Measurements from ENCODE around the gene SYNDIG1L. TPM values are rescaled to one million over a fixed set of nuclear protein-coding genes. Genes with fewer than 3 reads are reported as not detected.

SYNDIG1L gene
- total and polyA plus RNA-seq, 2 of the 4 experiments (the other 2 are of a cell fraction), result not detected

GRCh38 chr14:74475678-74476077 is 49.7 kb upstream of the SYNDIG1L start:
- Histone ChIP-seq H2BK15ac (ENCODE audit: low read depth, low read length) (no peak overlapping the region), H2BK20ac (ENCODE audit: low read depth, low read length) (no peak overlapping the region), H2AK5ac (ENCODE audit: low read depth, low read length) (no peak overlapping the region), H3K4me3 (ENCODE audit: insufficient read depth, low read depth, low read length) (no peak overlapping the region), H4K5ac (ENCODE audit: low read depth, low read length) (0 out of 2 replicates have a peak overlapping the region, but pooled peaks have one; percentile 34), H3K27ac (ENCODE audit: insufficient read depth, low read length) (no peak overlapping the region), H3K79me1 (ENCODE audit: low read depth in 1 of 2, low read length in 2 of 2) (no peaks in the 10 kb centered on the region), H3K18ac (ENCODE audit: low read depth, low read length) (no peak overlapping the region), H4K8ac (ENCODE audit: low read depth in 2 of 2, low read length in 2 of 2) (no peak overlapping the region), H3K4me2 (ENCODE audit: low read depth, low read length) (no peak overlapping the region), H3K4ac (ENCODE audit: low read depth, low read length) (0 out of 2 replicates have a peak overlapping the region, but pooled peaks have one; percentile 5), H4K91ac (ENCODE audit: insufficient read depth, low read depth, low read length) (no peak overlapping the region), H2AFZ (replicated peaks; ENCODE audit: low read length, poor library complexity) (no peak overlapping the region), H3K14ac (replicated peaks; ENCODE audit: low read depth, low read length) (no peak overlapping the region), H3K9me3 (ENCODE audit: control insufficient read depth, insufficient read depth, low read length) (no peaks in the 10 kb centered on the region), H3K27me3 (ENCODE audit: control insufficient read depth, insufficient read depth, low read length) (no peaks in the 10 kb centered on the region), H2BK120ac (ENCODE audit: low read depth, low read length) (no peak overlapping the region), H4K20me1 (ENCODE audit: insufficient read depth, low read length) (no peaks in the 10 kb centered on the region), H3K23ac (ENCODE audit: low read depth, low read length) (no peak overlapping the region), H3K9ac (ENCODE audit: low read depth, low read length) (no peak overlapping the region), H3K9me1 (ENCODE audit: insufficient read depth, low read length) (peaks cover 10% of the 10 kb centered on the region; the same call in 1 of the 2 replicates), H2BK5ac (ENCODE audit: low read depth, low read length, poor library complexity, severe bottlenecking) (no peak overlapping the region), H3K4me1 (ENCODE audit: control insufficient read depth, insufficient read depth, low read length) (peaks cover 7% of the 10 kb centered on the region), H3K56ac (ENCODE audit: extremely low read depth, insufficient read depth, low read length) (peak overlapping the region; percentile 32; the same call in 1 of the 2 replicates), H2AK9ac (replicated peaks; ENCODE audit: low read depth, low read length, poor library complexity) (no peak overlapping the region), H3K36me3 (ENCODE audit: control insufficient read depth, insufficient read depth, low read length) (peaks cover 4% of the 10 kb centered on the region)
- no CpG with 5 or more reads among the region's 3 CpGs for WGBS, 2 experiments (ENCODE audit: extremely low coverage in 2 of 2, insufficient read length in 1 of 2)
- in situ Hi-C loops (cut with MboI; ENCODE audit: low sequenced_read_pairs) (no loop called here), intact Hi-C loops (cut with micrococcal nuclease) (loop anchor here (10.0 kb wide), 1 partner anchor 361 kb away; no protein-coding TSS in a partner anchor), dilution Hi-C loops (cut with HindIII; ENCODE audit: low sequenced_read_pairs, unreplicated experiment) (no loop called here)
- BruUV-seq (replicated peaks), result no TSS peak
- peak; percentile 81 for ATAC-seq (ENCODE audit: low read depth)
- POLR2A ChIA-PET (ENCODE audit: unreplicated experiment), result no interaction called here
- TF ChIP-seq CEBPB (IDR thresholded peaks at IDR 0.05; ENCODE audit: low read depth, low read length), result 0 out of 2 replicates have a peak, but pooled peaks have one; percentile 30
- TF ChIP-seq MAZ (IDR thresholded peaks at IDR 0.05; ENCODE audit: borderline replicate concordance, low read depth, low read length), result no peak
- DNase-seq, result peak; percentile 63
- CTCF ChIA-PET, result interaction anchor here (0.6 to 0.7 kb wide), 2 partner anchors 150 to 593 kb away, joined by 4 to 5 read pairs; no protein-coding TSS in a partner anchor
